Measurements from ENCODE around the gene TLCD3A.
"Not testable (repeated sequence)": the region's sequence is repeated elsewhere in the genome, so short reads cannot be mapped to it uniquely, and the experiment has no call there.

TLCD3A gene

GRCh38 chr17:743139-743538, 10.7 kb downstream of the TLCD3A start:
- H3K36me3 ChIP-seq (ENCODE audit: insufficient read depth, insufficient read length, low read length), result peaks cover 92% of the 10 kb centered on the region
- TF ChIP-seq SUZ12 (IDR thresholded peaks at IDR 0.05; ENCODE audit: extremely low read depth, insufficient read depth, insufficient read length) (no peak), YY1 (IDR thresholded peaks at IDR 0.05; ENCODE audit: insufficient read depth, insufficient read length) (no peak), ZNF274 (IDR thresholded peaks at IDR 0.05; ENCODE audit: low read depth, low read length) (no peak)

GRCh38 chr17:744937-745336, 12.5 kb downstream of the TLCD3A start:
- H3K4me1 ChIP-seq (ENCODE audit: insufficient read depth, insufficient read length), result no peaks in the 10 kb centered on the region
- no peak overlapping the region for H3K9ac ChIP-seq (ENCODE audit: insufficient read length, low read depth)
- H3K36me3 ChIP-seq (ENCODE audit: insufficient read depth, insufficient read length, low read length), result peaks cover 92% of the 10 kb centered on the region
- TF ChIP-seq SUZ12 (IDR thresholded peaks at IDR 0.05; ENCODE audit: extremely low read depth, insufficient read depth, insufficient read length) (no peak), ZNF274 (IDR thresholded peaks at IDR 0.05; ENCODE audit: low read depth, low read length) (no peak), YY1 (IDR thresholded peaks at IDR 0.05; ENCODE audit: insufficient read depth, insufficient read length) (no peak)
- no peak overlapping the region for H3K4me3 ChIP-seq (ENCODE audit: insufficient read length, low read depth)
- peaks cover 12% of the 10 kb centered on the region; the same call in 1 of the 2 replicates for H3K9me3 ChIP-seq (ENCODE audit: insufficient read depth, low read length)
- H3K27me3 ChIP-seq (ENCODE audit: insufficient read depth, insufficient read length), result no peaks in the 10 kb centered on the region
- DNase-seq (ENCODE audit: low read depth, low spot score), result no peak

More at GRCh38 chr17:743139-743538, 10.7 kb downstream of the TLCD3A start:
- no peaks in the 10 kb centered on the region for H3K27me3 ChIP-seq (ENCODE audit: insufficient read depth, insufficient read length)
- no peaks in the 10 kb centered on the region for H3K9me3 ChIP-seq (ENCODE audit: insufficient read depth, low read length)
- no peaks in the 10 kb centered on the region for H3K4me1 ChIP-seq (ENCODE audit: insufficient read depth, insufficient read length)
- no peak for DNase-seq (ENCODE audit: low read depth, low spot score)
- no peak overlapping the region for H3K4me3 ChIP-seq (ENCODE audit: insufficient read length, low read depth)
- H3K9ac ChIP-seq (ENCODE audit: insufficient read length, low read depth), result no peak overlapping the region

- TF ChIP-seq YY1 (IDR thresholded peaks at IDR 0.05; ENCODE audit: insufficient read depth, insufficient read length), result no peak
- no peak overlapping the region for H3K4me3 ChIP-seq (ENCODE audit: insufficient read length, low read depth)
- peaks cover 16% of the 10 kb centered on the region; the same call in 1 of the 2 replicates for H3K9me3 ChIP-seq (ENCODE audit: insufficient read depth, low read length)
- H3K9ac ChIP-seq (ENCODE audit: insufficient read length, low read depth), result no peak overlapping the region
- H3K4me1 ChIP-seq (ENCODE audit: insufficient read depth, insufficient read length), result no peaks in the 10 kb centered on the region
- H3K27me3 ChIP-seq (ENCODE audit: insufficient read depth, insufficient read length), result no peaks in the 10 kb centered on the region
- no peak for DNase-seq (ENCODE audit: low read depth, low spot score)
- H3K36me3 ChIP-seq (ENCODE audit: insufficient read depth, insufficient read length, low read length), result peaks cover 90% of the 10 kb centered on the region
These were observed 13.0 kb downstream of the TLCD3A start for GRCh38 chr17:745406-745805.

- DNase-seq (ENCODE audit: low read depth, low spot score), result no peak
- Histone ChIP-seq H3K36me3 (ENCODE audit: insufficient read depth, insufficient read length, low read length) (peaks cover 82% of the 10 kb centered on the region), H3K9me3 (ENCODE audit: insufficient read depth, low read length) (peaks cover 16% of the 10 kb centered on the region; the same call in 1 of the 2 replicates), H3K4me1 (ENCODE audit: insufficient read depth, insufficient read length) (peaks cover 2% of the 10 kb centered on the region), H3K4me3 (ENCODE audit: insufficient read length, low read depth) (no peak overlapping the region), H3K27me3 (ENCODE audit: insufficient read depth, insufficient read length) (no peaks in the 10 kb centered on the region), H3K9ac (ENCODE audit: insufficient read length, low read depth) (no peak overlapping the region)
- TF ChIP-seq SUZ12 (IDR thresholded peaks at IDR 0.05; ENCODE audit: extremely low read depth, insufficient read depth, insufficient read length) (no peak), YY1 (IDR thresholded peaks at IDR 0.05; ENCODE audit: insufficient read depth, insufficient read length) (no peak), ZNF274 (IDR thresholded peaks at IDR 0.05; ENCODE audit: low read depth, low read length) (no peak)
These were observed 13.8 kb downstream of the TLCD3A start for GRCh38 chr17:746181-746580.

- TF ChIP-seq SUZ12 (IDR thresholded peaks at IDR 0.05; ENCODE audit: extremely low read depth, insufficient read depth, insufficient read length), result no peak
- TF ChIP-seq ZNF274 (IDR thresholded peaks at IDR 0.05; ENCODE audit: low read depth, low read length), result no peak
- no peak for TF ChIP-seq YY1 (IDR thresholded peaks at IDR 0.05; ENCODE audit: insufficient read depth, insufficient read length)
- Histone ChIP-seq H3K9ac (ENCODE audit: insufficient read length, low read depth) (no peak overlapping the region), H3K4me3 (ENCODE audit: insufficient read length, low read depth) (no peak overlapping the region), H3K36me3 (ENCODE audit: insufficient read depth, insufficient read length, low read length) (peaks cover 74% of the 10 kb centered on the region), H3K9me3 (ENCODE audit: insufficient read depth, low read length) (peaks cover 16% of the 10 kb centered on the region; the same call in 1 of the 2 replicates), H3K27me3 (ENCODE audit: insufficient read depth, insufficient read length) (no peaks in the 10 kb centered on the region), H3K4me1 (ENCODE audit: insufficient read depth, insufficient read length) (peaks cover 2% of the 10 kb centered on the region)
- no peak for DNase-seq (ENCODE audit: low read depth, low spot score)
These were observed 14.6 kb downstream of the TLCD3A start for GRCh38 chr17:746783-747629.

- Histone ChIP-seq H3K36me3 (ENCODE audit: insufficient read depth, insufficient read length, low read length) (peaks cover 59% of the 10 kb centered on the region), H3K9me3 (ENCODE audit: insufficient read depth, low read length) (peaks cover 16% of the 10 kb centered on the region; the same call in 1 of the 2 replicates)
- H3K9ac ChIP-seq (ENCODE audit: insufficient read length, low read depth); H3K4me3 ChIP-seq (ENCODE audit: insufficient read length, low read depth); H3K27me3 ChIP-seq (ENCODE audit: insufficient read depth, insufficient read length); H3K4me1 ChIP-seq (ENCODE audit: insufficient read depth, insufficient read length); DNase-seq (ENCODE audit: low read depth, low spot score): not testable (repeated sequence)
These were observed 16.2 kb downstream of the TLCD3A start for GRCh38 chr17:748604-749003.

DNA sequence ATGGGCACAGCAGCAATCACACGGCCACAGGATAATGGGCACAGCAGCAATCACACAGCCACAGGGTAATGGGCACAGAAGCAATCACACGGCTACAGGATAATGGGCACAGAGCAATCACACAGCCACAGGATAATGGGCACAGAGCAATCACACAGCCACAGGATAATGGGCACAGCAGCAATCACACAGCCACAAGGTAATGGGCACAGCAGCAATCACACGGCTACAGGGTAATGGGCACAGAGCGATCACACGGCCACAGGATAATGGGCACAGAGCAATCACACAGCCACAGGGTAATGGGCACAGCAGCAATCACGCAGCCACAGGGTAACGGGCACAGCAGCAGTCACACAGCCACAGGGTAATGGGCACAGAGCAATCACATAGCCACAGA, 17.0 kb downstream of the TLCD3A start:
- not testable (repeated sequence) for H3K4me1 ChIP-seq (ENCODE audit: insufficient read depth, insufficient read length); DNase-seq (ENCODE audit: low read depth, low spot score); H3K4me3 ChIP-seq (ENCODE audit: insufficient read length, low read depth); H3K9ac ChIP-seq (ENCODE audit: insufficient read length, low read depth); H3K27me3 ChIP-seq (ENCODE audit: insufficient read depth, insufficient read length)
- Histone ChIP-seq H3K9me3 (ENCODE audit: insufficient read depth, low read length) (peaks cover 16% of the 10 kb centered on the region; the same call in 1 of the 2 replicates), H3K36me3 (ENCODE audit: insufficient read depth, insufficient read length, low read length) (peaks cover 52% of the 10 kb centered on the region)

Data from NT2/D1 (cell line).